ENCODE measurements around the gene KDM5A. TPM values are rescaled to one million over a fixed set of nuclear protein-coding genes. Genes with fewer than 3 reads are reported as not detected.
"Not testable (repeated sequence)": the region's sequence is repeated elsewhere in the genome, so short reads cannot be mapped to it uniquely, and the experiment has no call there.

Gene KDM5A
- 71.4 TPM for total RNA-seq

GRCh38 chr12:389142-390096 lies at the start of gene KDM5A:
KDM5A (minus strand) TSS chr12:389320; CDS start chr12:389091, 229 bp downstream.
- DNase-seq (ENCODE audit: low read depth in 2 of 3, low spot score in 2 of 3) = peak; percentile 89 to 96 (median 95)

GRCh38 chr12:435737-436136 lies 46.6 kb upstream of the KDM5A start:
- not testable (repeated sequence) for DNase-seq (ENCODE audit: low read depth in 2 of 3, low spot score in 2 of 3)

- DNase-seq (ENCODE audit: low read depth in 2 of 3, low spot score in 2 of 3) = no peak
Observed at GRCh38 chr12:422526-422925, 33.4 kb upstream of the KDM5A start.

- DNase-seq (ENCODE audit: low read depth in 2 of 3, low spot score in 2 of 3) = no peak
Observed at GRCh38 chr12:418432-418831, 29.3 kb upstream of the KDM5A start.

GRCh38 chr12:414859-415258 lies 25.7 kb upstream of the KDM5A start:
- DNase-seq (ENCODE audit: low read depth in 2 of 3, low spot score in 2 of 3) = no peak

GRCh38 chr12:402029-402389 lies 12.9 kb upstream of the KDM5A start:
- DNase-seq (ENCODE audit: low read depth in 2 of 3, low spot score in 2 of 3) = peak in 2 of 3 donors; percentile 18 to 50

GRCh38 chr12:401235-402028 lies 12.3 kb upstream of the KDM5A start, which contains the start of gene CCDC77:
CCDC77 (plus strand) TSS chr12:401644; CDS start chr12:409384, 7,740 bp downstream.
- DNase-seq (ENCODE audit: low read depth in 2 of 3, low spot score in 2 of 3) = peak; percentile 87 to 95 (median 92)

GRCh38 chr12:400828-401227 lies 11.7 kb upstream of the KDM5A start:
- no peak for DNase-seq (ENCODE audit: low read depth in 2 of 3, low spot score in 2 of 3)

- DNase-seq (ENCODE audit: low read depth in 2 of 3, low spot score in 2 of 3) = peak in 1 of 3 donors; percentile 20
Observed at GRCh38 chr12:388541-389141, 479 bp downstream of the KDM5A start.

- no peak for DNase-seq (ENCODE audit: low read depth in 2 of 3, low spot score in 2 of 3)
Observed at GRCh38 chr12:388012-388411, 1.1 kb downstream of the KDM5A start.

- DNase-seq (ENCODE audit: low read depth in 2 of 3, low spot score in 2 of 3) = no peak
Observed at GRCh38 chr12:386651-387050, 2.5 kb downstream of the KDM5A start.

- not testable (repeated sequence) for DNase-seq (ENCODE audit: low read depth in 2 of 3, low spot score in 2 of 3)
Observed at GRCh38 chr12:370739-371485, 18.2 kb downstream of the KDM5A start.

- no peak for DNase-seq (ENCODE audit: low read depth in 2 of 3, low spot score in 2 of 3)
Observed at GRCh38 chr12:367972-368371, 21.1 kb downstream of the KDM5A start.

- DNase-seq (ENCODE audit: low read depth in 2 of 3, low spot score in 2 of 3) = no peak
Observed at GRCh38 chr12:366820-367219, 22.3 kb downstream of the KDM5A start.

GRCh38 chr12:359091-359490 lies 30.0 kb downstream of the KDM5A start:
- DNase-seq (ENCODE audit: low read depth in 2 of 3, low spot score in 2 of 3) = peak in 1 of 3 donors; percentile 16

GRCh38 chr12:356276-356988 lies 32.7 kb downstream of the KDM5A start:
- DNase-seq (ENCODE audit: low read depth in 2 of 3, low spot score in 2 of 3) = no peak

- DNase-seq (ENCODE audit: low read depth in 2 of 3, low spot score in 2 of 3) = not testable (repeated sequence)
Observed at GRCh38 chr12:351197-351596, 37.9 kb downstream of the KDM5A start.

- not testable (repeated sequence) for DNase-seq (ENCODE audit: low read depth in 2 of 3, low spot score in 2 of 3)
Observed at GRCh38 chr12:349625-350024, 39.5 kb downstream of the KDM5A start.

GRCh38 chr12:343036-343435 lies 46.1 kb downstream of the KDM5A start:
- DNase-seq (ENCODE audit: low read depth in 2 of 3, low spot score in 2 of 3) = not testable (repeated sequence)

- no peak for DNase-seq (ENCODE audit: low read depth in 2 of 3, low spot score in 2 of 3)
Observed at GRCh38 chr12:337039-337438, 52.1 kb downstream of the KDM5A start.
